ENCODE measurements around the gene DDX3X.

GRCh38 chrX:41336447-41336846 is 2.5 kb downstream of the DDX3X start:
- TF ChIP-seq ZBTB10 (tag by site-specific recombination; IDR thresholded peaks at IDR 0.05) (no peak), ZNF449 (tag by site-specific recombination; IDR thresholded peaks at IDR 0.05) (no peak), ZNF121 (tag by site-specific recombination; IDR thresholded peaks at IDR 0.05) (no peak), MEIS1 (CRISPR knock-in tag; IDR thresholded peaks at IDR 0.05; ENCODE audit: borderline replicate concordance) (no peak)

Measured in HEK293 (cell line).